Adrenal gland (tissue), 12 donors: ENCODE measurements around the gene ASAP2. TPM values are rescaled to one million over a fixed set of nuclear protein-coding genes. Genes with fewer than 3 reads are reported as not detected.

Experiments
- DNase-seq, 7 donors: peaks; one replicate each; pipeline ENCODE4 v3.0.0-alpha.2; 2019 to 2020
- H3K27ac ChIP-seq, 5 donors: fragments of 200-600 bp; sonication (generic) in 4 of 5; 1 replicate in 3 of 5; 2 replicates in 2 of 5; pipeline versions ENCODE4 v1.5.1 to v1.8.0; 2016 to 2020; ENCODE audit warnings: mild to moderate bottlenecking in 1 of 5
- H3K27me3 ChIP-seq: fragments of 200-600 bp; 2 replicates; pipeline ENCODE4 v1.8.0; 2021
- H3K36me3 ChIP-seq, 2 donors: fragments of 200-600 bp; replicated peaks in 1 of 2; 1 replicate in 1 of 2; 2 replicates in 1 of 2; pipeline versions ENCODE4 v1.5.1 to v1.8.0; 2018 to 2022
- H3K4me1 ChIP-seq, 2 donors: fragments of 200-600 bp; replicated peaks in 1 of 2; 1 replicate in 1 of 2; 2 replicates in 1 of 2; pipeline versions ENCODE4 v1.5.1 to v1.8.0; 2018 to 2021
- H3K4me3 ChIP-seq, 4 donors: fragments of 200-600 bp; sonication (generic) in 3 of 4; one replicate each; pipeline ENCODE4 v1.5.1; 2016 to 2018
- H3K9me3 ChIP-seq, 3 donors: fragments of 200-600 bp; sonication (generic) in 1 of 3; replicated peaks in 1 of 3; 1 replicate in 2 of 3; 2 replicates in 1 of 3; pipeline versions ENCODE4 v1.5.1 to v1.8.0; 2016 to 2021
- CTCF ChIP-seq, 6 experiments: fragments of 450-650 bp in 4 of 6; fragments of 200-600 bp in 2 of 6; sonication (generic) in 1 of 6; IDR thresholded peaks; 1 replicate in 5 of 6; 2 replicates in 1 of 6; pipeline versions ENCODE4 v1.5.1 to v1.8.0; 2016 to 2021; ENCODE audit warnings: antibody characterized with exemption in 6 of 6, mild to moderate bottlenecking in 2 of 6, moderate library complexity in 1 of 6
- POLR2A ChIP-seq, 2 donors: fragments of 450-650 bp; IDR thresholded peaks; one replicate each; pipeline ENCODE4 v1.6.1; 2017; ENCODE audit warnings: antibody characterized with exemption in 2 of 2, mild to moderate bottlenecking in 2 of 2, moderate library complexity in 1 of 2
- WGBS, 4 donors: extraction: QIAGEN DNeasy Blood & Tissue Kit in 2 of 4; methylation state at CpG; one replicate each; pipeline versions ENCODE4 v1.1.5 to v1.1.7; 2013 to 2017; 5-methylcytosine and 5-hydroxymethylcytosine counted together
- intact Hi-C, 2 donors: fragments of 100-400 bp; cut with DNase I; formaldehyde crosslinking; loops; one replicate each; pipeline versions ENCODE4 v1.14.1 to v1.15.0; 2022 to 2023
- polyA plus RNA-seq, 3 donors: library from polyadenylated mRNA; stranded (reverse); fragments of 200-250 nt in 2 of 3; fragments of 350-450 nt in 1 of 3; fragmentation: Illumina TruSeq in 1 of 3; extraction: RNeasy Lipid Tissue Mini Kit (QIAGEN cat#74804) in 1 of 3; gene quantifications; one replicate each; pipeline ENCODE4 v1.2.3, GENCODE V29; 2013 to 2014
- total RNA-seq, 9 donors: library from RNA; depleted of rRNA in 4 of 9; stranded (reverse); fragments of >200 nt in 4 of 9; fragments of 120-200 nt in 1 of 9; fragmentation: NEBNext Ultra II Directional in 1 of 9; extraction: Animal tissue kit (Norgen Biotek cat#: 25700) in 1 of 9; gene quantifications; one replicate each; pipeline versions ENCODE4 v1.1.0 to v1.2.4, GENCODE V29; 2013 to 2023
- donor health status: healthy with polysubstance abuse.
- donor health status: Bipolar disorder and iron deficiency.
- donor health status: DM: yes; HTN: yes; CAD: no.
- donor health status: DM: no; HTN: no; CAD: no.
- donor health status: DM: no; HTN: no; CAD: no.
- donor health status: DM: yes; HTN: yes; CAD: no.

ASAP2 gene
- total and polyA plus RNA-seq, 12 donors: 5.4 to 12.9 (median 7.7) TPM

- H3K4me3 ChIP-seq: no peak overlapping the region
- WGBS, 4 donors: 87 to 93% (median 93%) methylated on average over 6 of the region's 6 CpGs
- H3K27ac ChIP-seq: no peak overlapping the region
- TF ChIP-seq CTCF (IDR thresholded peaks at IDR 0.05) (no peak), POLR2A (IDR thresholded peaks at IDR 0.05) (no peak)
- DNase-seq: no peak
- H3K4me1 ChIP-seq: peaks cover 0 to 32% of the 10 kb centered on the region in 2 donors
- H3K36me3 ChIP-seq: no peaks in the 10 kb centered on the region
- no peaks in the 10 kb centered on the region for H3K9me3 ChIP-seq
- H3K27me3 ChIP-seq: no peaks in the 10 kb centered on the region
- intact Hi-C loops: no loop called here
Measured at GRCh38 chr2:9229470-9229820, 22.8 kb downstream of the ASAP2 start.

GRCh38 chr2:9230051-9230802 is 23.6 kb downstream of the ASAP2 start:
- no peaks in the 10 kb centered on the region for H3K36me3 ChIP-seq
- H3K27ac ChIP-seq: peak overlapping the region in 2 of 5 donors; percentile 7 to 55
- TF ChIP-seq POLR2A (IDR thresholded peaks at IDR 0.05): no peak
- no peak for TF ChIP-seq CTCF (IDR thresholded peaks at IDR 0.05)
- H3K4me1 ChIP-seq: peaks cover 0 to 38% of the 10 kb centered on the region in 2 donors
- no peak overlapping the region for H3K4me3 ChIP-seq
- DNase-seq: no peak
- WGBS, 4 donors: 60 to 75% (median 68%) methylated on average over 4 to 9 of the region's 9 CpGs
- no peaks in the 10 kb centered on the region for H3K27me3 ChIP-seq
- H3K9me3 ChIP-seq: no peaks in the 10 kb centered on the region
- intact Hi-C loops: no loop called here

GRCh38 chr2:9230881-9231280 is 24.3 kb downstream of the ASAP2 start:
- TF ChIP-seq POLR2A (IDR thresholded peaks at IDR 0.05) (no peak), CTCF (IDR thresholded peaks at IDR 0.05) (no peak)
- Histone ChIP-seq H3K27me3 (no peaks in the 10 kb centered on the region), H3K27ac (peak overlapping the region in 2 of 5 donors; percentile 7 to 55), H3K9me3 (no peaks in the 10 kb centered on the region), H3K36me3 (no peaks in the 10 kb centered on the region), H3K4me1 (peaks cover 0 to 45% of the 10 kb centered on the region in 2 donors), H3K4me3 (no peak overlapping the region)
- WGBS, 4 donors: 56 to 82% (median 67%) methylated on average over 4 of the region's 4 CpGs
- intact Hi-C loops: no loop called here
- DNase-seq: no peak

GRCh38 chr2:9231291-9232165 is 24.9 kb downstream of the ASAP2 start:
- intact Hi-C loops: no loop called here
- no peak for DNase-seq
- no peaks in the 10 kb centered on the region for H3K36me3 ChIP-seq
- H3K27ac ChIP-seq: peak overlapping the region in 1 of 5 donors; percentile 55
- no peak for TF ChIP-seq CTCF (IDR thresholded peaks at IDR 0.05)
- TF ChIP-seq POLR2A (IDR thresholded peaks at IDR 0.05): no peak
- no peak overlapping the region for H3K4me3 ChIP-seq
- no peaks in the 10 kb centered on the region for H3K27me3 ChIP-seq
- no peaks in the 10 kb centered on the region for H3K9me3 ChIP-seq
- peaks cover 0 to 51% of the 10 kb centered on the region in 2 donors for H3K4me1 ChIP-seq
- whole genome bisulfite sequencing, 4 donors: 85 to 94% (median 90%) methylated on average over 14 of the region's 14 CpGs
